NCI-H146 (cell line): ENCODE measurements around the gene CPSF7.

ENCODE experiments used
- DNase-seq: peaks from one replicate; lab custom pipeline; 2025; lab: John Stamatoyannopoulos, UW

Gene CPSF7

GRCh38 chr11:61353131-61354067 is 76.4 kb downstream of the CPSF7 start:
- DNase-seq, result no peak
